HG03103 (cell line): ENCODE measurements around the gene KLHDC9.
A peak's percentile ranks its signal among the peaks of the same experiment; 100 is the strongest.

Experiments
- ATAC-seq: cut with Tn5 transposase; IDR thresholded peaks from one replicate; pipeline ENCODE4 v1.9.1; 2021; ENCODE audit warnings: low read depth; ENCODE audit not compliant: unreplicated experiment

The KLHDC9 gene

DNA sequence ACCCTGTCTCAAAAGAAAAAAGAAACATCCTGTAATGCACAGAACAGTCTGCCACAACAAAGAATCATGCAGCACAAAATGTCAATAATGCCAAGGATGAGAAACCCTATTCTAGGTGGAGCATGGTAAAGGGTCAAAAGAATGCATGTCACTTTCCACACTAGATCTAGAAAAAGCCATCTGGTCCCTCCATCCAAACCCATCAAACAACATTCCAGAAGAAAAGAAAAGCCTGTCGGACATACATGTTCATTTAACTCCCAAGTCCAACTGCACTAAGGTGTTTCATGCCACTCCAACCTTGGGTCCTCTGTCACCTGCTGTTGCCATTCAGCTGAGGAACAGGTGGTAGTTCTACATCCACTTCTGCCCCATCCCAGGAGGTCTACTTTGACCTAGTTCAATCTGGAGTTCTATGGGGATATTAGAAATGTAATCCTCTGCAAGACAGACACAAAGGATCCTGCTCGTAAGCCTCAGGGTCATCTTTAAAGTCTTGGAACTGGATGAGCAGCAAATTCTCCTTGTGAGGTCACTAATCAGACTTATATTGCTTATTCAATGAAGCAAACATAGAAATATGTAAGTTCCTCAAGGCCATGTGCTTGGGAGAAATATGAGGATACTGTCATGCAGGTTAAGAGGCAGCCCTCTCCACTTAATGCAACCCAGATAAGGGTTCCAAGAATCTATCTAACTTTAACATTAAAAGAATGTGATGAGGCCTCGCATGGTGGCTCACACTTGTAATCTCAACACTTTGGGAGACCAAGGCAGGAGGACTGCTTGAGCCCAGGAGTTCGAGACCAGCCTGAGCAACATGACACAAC is 30.6 kb downstream of the KLHDC9 start:
- no peak for ATAC-seq

DNA sequence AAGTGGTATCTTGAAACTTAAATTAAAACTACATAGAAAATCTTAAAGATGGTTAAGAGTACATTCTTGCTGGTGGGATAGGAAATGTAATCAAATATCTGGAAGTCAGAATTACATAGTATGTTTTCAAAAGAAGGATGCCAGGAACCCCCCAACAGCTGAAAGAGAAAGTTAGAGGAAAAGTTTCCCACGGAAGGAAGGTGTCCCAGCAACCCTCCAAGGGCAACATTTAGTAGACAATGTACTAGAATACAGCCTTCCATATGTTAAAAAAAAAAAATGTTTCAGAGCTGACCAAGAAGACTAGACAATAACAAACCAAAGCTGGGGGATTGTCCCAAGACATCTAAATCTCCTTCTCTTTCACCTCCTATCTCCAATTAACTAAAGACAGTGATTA is 32.1 kb downstream of the KLHDC9 start:
- ATAC-seq = no peak

DNA sequence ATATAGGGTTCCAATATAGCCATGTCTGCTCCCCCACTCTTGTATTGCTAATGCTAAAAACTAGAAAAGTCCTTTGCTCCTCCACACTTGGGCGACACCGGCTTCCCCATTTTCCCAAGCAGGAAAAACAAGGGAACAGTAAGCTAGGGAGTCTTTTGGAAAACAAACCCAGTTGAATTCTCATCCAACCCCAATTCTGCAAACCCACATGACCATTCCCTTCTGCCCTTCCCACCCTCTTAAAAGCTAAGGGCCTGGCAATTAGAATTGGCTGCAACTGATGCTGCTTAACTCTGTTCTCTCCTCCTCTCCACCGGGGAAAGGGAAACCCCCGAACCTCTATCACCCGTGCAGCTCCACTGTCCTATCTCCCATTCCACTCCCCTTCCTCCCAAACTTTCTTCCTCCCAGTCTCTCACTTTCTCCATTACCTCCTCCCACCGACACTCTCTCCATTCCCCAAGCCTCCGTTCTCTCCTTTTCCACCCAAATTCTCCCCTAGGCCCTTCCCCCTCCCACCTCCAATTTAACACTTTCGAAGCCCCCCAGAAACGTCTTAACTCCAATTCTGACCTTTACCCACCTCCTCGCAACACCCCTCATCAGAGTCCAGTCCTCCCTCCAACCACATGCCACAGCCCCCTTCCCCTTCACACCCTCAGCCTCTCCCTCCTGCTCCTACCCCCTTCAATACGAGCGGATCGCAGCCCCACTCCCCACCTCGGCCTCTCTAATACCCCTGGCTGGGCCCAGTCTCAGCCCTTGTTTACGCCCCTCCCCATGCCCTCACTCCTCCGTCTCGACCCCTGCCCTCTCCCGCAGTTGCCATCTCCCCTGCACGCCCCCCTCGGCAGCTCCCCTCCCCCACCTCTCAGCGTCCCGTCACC is 33.6 kb downstream of the KLHDC9 start:
- ATAC-seq = no peak

DNA sequence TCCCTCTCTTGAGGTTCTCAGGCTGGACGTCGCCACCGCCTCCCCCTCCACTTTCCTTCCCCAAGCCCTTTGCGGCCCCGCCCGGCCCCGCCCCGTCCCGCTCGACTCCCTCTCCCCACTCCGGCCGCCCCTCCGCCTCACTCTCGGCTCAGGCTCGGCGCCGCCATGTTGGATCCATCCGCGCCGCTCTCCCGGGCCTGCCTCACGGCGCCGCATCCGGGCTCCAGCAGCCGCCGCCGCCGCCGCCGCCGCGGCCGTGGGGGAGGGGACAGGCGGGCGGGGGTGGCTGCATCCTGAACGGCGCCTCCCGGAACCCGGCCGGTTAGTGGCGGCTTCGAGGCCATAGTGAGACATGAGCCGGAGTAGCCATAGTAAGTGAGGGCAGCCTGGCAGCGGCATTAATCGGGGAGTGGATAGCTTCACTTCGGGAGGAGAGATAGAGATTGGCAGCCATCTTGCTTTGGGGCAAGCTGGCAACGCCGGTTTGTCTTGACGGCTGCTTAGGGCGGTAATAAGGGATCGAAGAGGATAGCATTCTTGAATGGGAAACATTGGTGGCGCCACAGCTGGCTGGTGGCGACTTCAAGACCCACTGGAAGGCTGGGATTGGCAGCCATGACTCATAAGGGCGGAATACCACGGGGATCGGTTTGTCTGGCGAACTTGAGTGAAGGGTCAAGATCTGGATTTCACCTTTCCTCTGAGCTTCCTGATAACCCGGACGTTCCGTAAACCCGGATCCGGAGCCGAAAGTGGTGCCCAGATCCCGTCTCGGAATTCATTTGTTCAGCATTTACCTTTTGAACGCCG is 34.5 kb downstream of the KLHDC9 start, which contains the start of gene DEDD:
TSS of gene DEDD (minus strand) at position 258 of the 810 bp plus-strand sequence. CDS start 8,205 bp downstream, outside the sequence.
- peak; percentile 89 for ATAC-seq

DNA sequence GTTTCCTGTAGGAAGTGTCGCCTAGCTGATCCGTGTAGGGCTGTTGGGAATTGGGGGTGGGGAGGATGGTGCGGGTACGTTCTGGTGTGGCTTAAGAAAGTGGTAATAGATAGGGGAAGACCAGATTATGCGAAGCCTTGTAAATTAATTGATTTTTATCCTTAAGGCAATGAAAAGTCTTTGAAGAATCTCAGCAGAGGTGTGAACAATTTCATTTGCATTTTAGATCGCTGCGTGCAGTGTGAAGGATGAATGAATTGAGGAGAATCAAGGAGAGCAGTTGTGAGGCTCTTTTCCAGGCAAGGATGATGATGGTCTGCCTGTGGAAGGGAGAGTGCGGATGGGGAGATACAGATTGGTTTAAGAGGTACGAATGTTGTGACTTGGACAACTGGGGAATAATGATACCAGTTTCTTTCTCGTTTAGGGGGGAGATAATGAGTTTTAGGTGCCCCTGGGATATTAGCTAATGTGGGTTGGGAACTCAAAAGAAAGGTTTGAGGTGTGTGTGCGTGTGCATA is 35.1 kb downstream of the KLHDC9 start:
- no peak for ATAC-seq

DNA sequence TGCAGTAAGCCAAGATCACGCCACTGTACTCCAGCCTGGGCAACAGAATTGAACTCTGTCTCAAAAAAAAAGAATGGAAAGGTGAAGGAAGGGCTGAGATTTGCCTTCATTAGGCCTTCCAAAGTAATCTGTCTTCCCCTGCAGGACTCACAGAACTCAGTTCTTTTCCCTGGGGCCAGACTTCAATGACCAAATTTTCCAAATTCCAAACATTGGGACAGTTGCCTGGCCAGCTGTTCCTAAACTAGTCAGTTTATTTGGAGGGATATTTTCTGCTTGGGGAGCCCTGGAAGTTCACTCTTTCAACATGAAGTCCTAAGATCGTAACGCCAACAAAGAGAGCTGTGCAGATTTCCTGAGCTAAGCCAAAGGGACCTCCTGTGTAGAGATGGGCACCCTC is 39.7 kb downstream of the KLHDC9 start:
- no peak for ATAC-seq

DNA sequence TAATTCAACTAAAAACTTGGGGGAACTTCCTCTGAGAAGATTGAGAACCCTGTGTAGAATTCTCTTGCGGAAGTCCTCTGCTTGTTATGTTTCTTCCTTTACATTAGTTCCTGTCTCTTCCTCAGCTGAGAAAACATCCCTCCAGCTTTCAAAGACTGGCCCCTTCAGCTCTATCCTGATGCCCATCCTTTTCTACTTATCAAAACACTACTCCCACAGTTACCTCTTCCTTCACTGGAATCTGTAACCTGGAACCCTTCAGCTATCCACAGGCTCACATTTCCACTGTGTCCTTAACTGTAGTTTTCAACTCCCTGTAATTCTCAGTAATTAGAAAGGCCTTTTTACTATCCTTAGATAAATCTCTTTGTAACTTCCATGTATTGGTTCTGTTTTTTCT is 40.3 kb downstream of the KLHDC9 start:
- no peak for ATAC-seq

DNA sequence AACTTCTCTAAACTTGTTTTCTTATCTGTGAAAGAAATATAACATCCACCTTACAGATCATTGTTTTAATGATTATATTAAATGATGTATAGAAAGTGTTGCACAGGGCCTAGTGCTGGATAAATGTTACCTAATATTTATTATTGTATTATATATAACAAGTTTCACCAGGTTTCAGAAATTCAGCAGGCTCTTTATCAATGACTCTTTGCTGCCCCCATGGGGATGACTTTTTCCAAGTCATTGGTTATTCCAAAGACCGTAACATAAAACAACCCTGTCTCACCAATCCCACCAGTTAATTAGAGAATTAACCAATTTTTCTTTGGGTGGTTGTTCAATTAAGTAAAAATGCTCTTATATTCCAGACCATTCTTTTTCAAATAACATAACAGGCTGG is 41.6 kb downstream of the KLHDC9 start:
- ATAC-seq = no peak

DNA sequence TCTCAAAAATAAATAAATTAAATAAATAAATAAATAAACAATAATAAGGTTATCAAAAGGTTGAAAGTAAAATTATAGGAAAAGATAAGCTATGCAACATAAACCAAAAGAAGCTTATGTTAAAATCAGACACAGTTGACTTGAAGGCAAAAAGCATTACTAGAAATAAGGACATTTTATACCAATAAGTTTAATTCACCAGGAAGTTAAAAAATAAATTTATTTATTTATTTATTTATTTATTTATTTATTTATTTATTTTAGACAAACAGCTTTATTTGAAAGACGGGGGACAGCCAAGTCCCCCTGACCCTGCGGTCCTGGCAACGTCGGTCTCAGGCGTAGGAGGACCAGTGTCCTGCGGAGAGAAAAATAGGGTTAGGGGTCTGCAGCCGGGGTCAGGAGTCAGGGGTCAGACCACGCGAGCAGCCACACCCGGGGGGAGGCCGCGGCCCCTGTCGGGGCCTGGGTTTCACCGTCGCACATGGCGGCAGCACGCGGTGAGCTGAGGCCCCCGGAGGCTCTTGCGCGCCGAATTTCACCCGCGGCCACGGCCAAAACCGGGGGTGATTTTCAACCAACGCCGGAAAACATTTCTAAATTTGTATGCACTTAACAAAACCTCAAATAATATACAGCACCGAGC is 42.7 kb downstream of the KLHDC9 start:
- no peak for ATAC-seq

DNA sequence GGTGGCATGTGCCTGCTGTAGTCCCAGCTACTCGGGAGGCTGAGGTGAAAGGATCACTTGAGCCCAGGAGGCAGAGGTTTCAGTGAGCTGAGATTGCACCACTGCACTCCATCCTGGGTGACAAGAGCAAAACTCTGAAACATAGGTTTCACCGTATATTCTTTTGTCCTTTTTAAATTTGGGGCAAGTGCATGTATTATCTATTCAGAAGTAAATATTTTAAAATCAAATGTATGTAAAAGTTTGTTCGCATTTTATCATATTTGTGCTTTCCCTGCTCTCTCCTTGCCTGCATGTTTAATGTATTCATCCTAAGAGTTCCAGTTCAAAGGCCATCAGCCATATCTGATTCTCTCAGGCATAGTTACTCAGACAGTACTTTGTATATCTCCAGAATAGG is 47.7 kb downstream of the KLHDC9 start:
- no peak for ATAC-seq
